ENCODE results near the gene PLXNA4.

GRCh38 chr7:132169730-132170129, 406.5 kb downstream of the PLXNA4 start:
- no peak for TF ChIP-seq CTCF (IDR thresholded peaks at IDR 0.05; ENCODE audit: insufficient read depth, low read depth, low read length)
- TF ChIP-seq EZH2 (IDR thresholded peaks at IDR 0.05; ENCODE audit: insufficient read depth, low read length): no peak

Data from astrocyte (in vitro differentiated cells and primary cell).